ENCODE data around the gene INF2.

Gene INF2

GRCh38 chr14:104658325-104658712 is 31.1 kb upstream of the INF2 start:
- TF ChIP-seq POLR2AphosphoS5 (IDR thresholded peaks at IDR 0.05; ENCODE audit: low read depth) (no peak), REST (IDR thresholded peaks at IDR 0.05; ENCODE audit: insufficient replicate concordance, low read depth) (no peak), CTCF (IDR thresholded peaks at IDR 0.05; ENCODE audit: insufficient read depth, low read length) (no peak), GABPA (IDR thresholded peaks at IDR 0.05; ENCODE audit: low read depth) (no peak), SPI1 (IDR thresholded peaks at IDR 0.05; ENCODE audit: borderline replicate concordance, low read depth) (no peak)
- Histone ChIP-seq H3K27me3 (ENCODE audit: insufficient read depth, poor library complexity, severe bottlenecking) (peaks cover 12% of the 10 kb centered on the region), H3K4me3 (replicated peaks; ENCODE audit: insufficient read depth, low read length) (no peak overlapping the region), H3K27ac (replicated peaks) (no peak overlapping the region)
- no peak for DNase-seq (ENCODE audit: low read depth in 1 of 2, low spot score in 1 of 2)

GRCh38 chr14:104659146-104659545 is 30.3 kb upstream of the INF2 start:
- peaks cover 12% of the 10 kb centered on the region for H3K27me3 ChIP-seq (ENCODE audit: insufficient read depth, poor library complexity, severe bottlenecking)
- no peak overlapping the region for H3K4me3 ChIP-seq (replicated peaks; ENCODE audit: insufficient read depth, low read length)
- no peak for DNase-seq (ENCODE audit: low read depth in 1 of 2, low spot score in 1 of 2)
- no peak overlapping the region for H3K27ac ChIP-seq (replicated peaks)
- TF ChIP-seq REST (IDR thresholded peaks at IDR 0.05; ENCODE audit: insufficient replicate concordance, low read depth) (no peak), GABPA (IDR thresholded peaks at IDR 0.05; ENCODE audit: low read depth) (no peak)

GRCh38 chr14:104659764-104660523 is 29.5 kb upstream of the INF2 start:
- DNase-seq (ENCODE audit: low read depth in 1 of 2, low spot score in 1 of 2): no peak
- no peak for TF ChIP-seq SPI1 (IDR thresholded peaks at IDR 0.05; ENCODE audit: borderline replicate concordance, low read depth)
- TF ChIP-seq GABPA (IDR thresholded peaks at IDR 0.05; ENCODE audit: low read depth): no peak
- TF ChIP-seq POLR2AphosphoS5 (IDR thresholded peaks at IDR 0.05; ENCODE audit: low read depth): peak; percentile 66
- H3K27me3 ChIP-seq (ENCODE audit: insufficient read depth, poor library complexity, severe bottlenecking): peaks cover 12% of the 10 kb centered on the region
- no peak overlapping the region for H3K27ac ChIP-seq (replicated peaks)
- no peak overlapping the region for H3K4me3 ChIP-seq (replicated peaks; ENCODE audit: insufficient read depth, low read length)

- Histone ChIP-seq H3K27ac (replicated peaks) (no peak overlapping the region), H3K4me3 (replicated peaks; ENCODE audit: insufficient read depth, low read length) (no peak overlapping the region), H3K27me3 (ENCODE audit: insufficient read depth, poor library complexity, severe bottlenecking) (peaks cover 12% of the 10 kb centered on the region)
- TF ChIP-seq SPI1 (IDR thresholded peaks at IDR 0.05; ENCODE audit: borderline replicate concordance, low read depth) (no peak), CTCF (IDR thresholded peaks at IDR 0.05; ENCODE audit: insufficient read depth, low read length) (no peak), REST (IDR thresholded peaks at IDR 0.05; ENCODE audit: insufficient replicate concordance, low read depth) (no peak), POLR2AphosphoS5 (IDR thresholded peaks at IDR 0.05; ENCODE audit: low read depth) (no peak), GABPA (IDR thresholded peaks at IDR 0.05; ENCODE audit: low read depth) (no peak)
- DNase-seq (ENCODE audit: low read depth in 1 of 2, low spot score in 1 of 2): no peak
Measured at GRCh38 chr14:104660597-104660996, 28.8 kb upstream of the INF2 start.
